Sigmoid colon (tissue), 4 donors: ENCODE measurements around the gene VOPP1.

Experiments used
- CTCF ChIP-seq, 4 experiments: fragments of 450-650 bp in 3 of 4; fragments of 200-600 bp in 1 of 4; IDR thresholded peaks; one replicate each; pipeline ENCODE4 v1.5.1; 2016 to 2019; ENCODE audit warnings: antibody characterized with exemption in 4 of 4, mild to moderate bottlenecking in 3 of 4, moderate library complexity in 2 of 4
- EP300 ChIP-seq, 4 donors: sonication (generic); formaldehyde crosslinking; IDR thresholded peaks; one replicate each; pipeline ENCODE4 v1.6.1; 2017; ENCODE audit warnings: antibody characterized with exemption in 4 of 4
- POLR2A ChIP-seq, 2 donors: fragments of 450-650 bp; IDR thresholded peaks; one replicate each; pipeline ENCODE4 v1.6.1; 2016; ENCODE audit warnings: antibody characterized with exemption in 2 of 2, mild to moderate bottlenecking in 2 of 2, moderate library complexity in 2 of 2
- POLR2AphosphoS5 ChIP-seq, 4 donors: sonication (generic); formaldehyde crosslinking; IDR thresholded peaks; one replicate each; pipeline ENCODE4 v1.6.1; 2017; ENCODE audit warnings: antibody characterized with exemption in 4 of 4

GRCh38 chr7:55546814-55547213 is 25.5 kb downstream of the VOPP1 start:
- TF ChIP-seq POLR2AphosphoS5 (IDR thresholded peaks at IDR 0.05) (no peak), POLR2A (IDR thresholded peaks at IDR 0.05) (no peak), CTCF (IDR thresholded peaks at IDR 0.05) (no peak), EP300 (IDR thresholded peaks at IDR 0.05) (no peak)
